Activated CD8-positive, alpha-beta memory T cell treated with anti-CD3 and anti-CD28 coated beads, Interleukin-2, amount 50 U/mL, for 24 hours (primary cell): ENCODE measurements around the gene ZNF608.

Experiments
- DNase-seq: peaks from one replicate; pipeline ENCODE4 v3.0.0-alpha.2; 2020; ENCODE audit errors: extremely low read depth

The ZNF608 gene

GRCh38 chr5:124752854-124753720 is 6.6 kb upstream of the ZNF608 start:
- no peak for DNase-seq

- DNase-seq, result no peak
Observed at GRCh38 chr5:124751031-124751430, 4.6 kb upstream of the ZNF608 start.

DNA sequence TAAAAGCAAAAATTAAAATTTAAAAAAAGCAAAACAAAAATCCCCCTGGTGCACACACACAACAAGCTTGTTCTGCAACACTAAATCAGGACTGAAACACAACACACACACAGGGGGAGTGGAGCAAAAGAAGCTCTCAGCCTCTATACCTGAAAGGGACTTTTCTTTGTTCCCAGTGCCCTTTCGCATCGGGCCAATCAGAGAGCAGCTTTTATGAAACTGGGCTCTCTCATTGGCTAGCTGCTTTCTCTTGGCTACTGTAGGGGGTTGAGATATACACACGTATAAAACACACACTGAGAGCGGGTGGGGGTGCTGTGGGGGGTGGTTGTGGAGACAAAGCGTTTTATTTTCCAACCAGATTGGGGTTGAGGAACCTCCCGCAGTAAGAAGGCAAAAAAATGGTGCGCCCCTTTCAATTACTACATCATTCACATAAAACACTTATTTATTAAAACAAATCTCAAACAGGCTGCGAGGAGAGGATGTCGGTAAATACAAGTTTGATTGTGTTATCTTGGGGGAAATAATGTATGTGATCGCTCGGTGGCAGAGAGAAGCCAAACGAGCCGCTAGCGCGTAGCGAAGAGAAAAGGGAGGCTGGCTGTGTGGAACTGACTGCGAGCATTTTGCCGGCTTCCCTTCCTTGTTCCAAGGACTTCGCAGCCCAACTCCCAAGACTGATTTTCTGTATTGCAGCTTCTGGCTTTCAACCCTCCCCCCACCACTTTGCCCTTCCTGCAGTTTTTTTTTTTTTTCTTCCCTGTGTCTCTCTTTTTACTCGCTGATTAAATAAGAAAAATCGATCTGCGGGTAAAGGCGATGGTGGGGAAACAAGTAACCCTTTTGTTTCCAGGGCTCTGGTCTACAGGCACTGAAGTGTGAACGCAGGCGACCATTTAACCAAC is 2.5 kb upstream of the ZNF608 start:
- no peak for DNase-seq

GRCh38 chr5:124747791-124748686 is 1.6 kb upstream of the ZNF608 start:
- no peak for DNase-seq

DNA sequence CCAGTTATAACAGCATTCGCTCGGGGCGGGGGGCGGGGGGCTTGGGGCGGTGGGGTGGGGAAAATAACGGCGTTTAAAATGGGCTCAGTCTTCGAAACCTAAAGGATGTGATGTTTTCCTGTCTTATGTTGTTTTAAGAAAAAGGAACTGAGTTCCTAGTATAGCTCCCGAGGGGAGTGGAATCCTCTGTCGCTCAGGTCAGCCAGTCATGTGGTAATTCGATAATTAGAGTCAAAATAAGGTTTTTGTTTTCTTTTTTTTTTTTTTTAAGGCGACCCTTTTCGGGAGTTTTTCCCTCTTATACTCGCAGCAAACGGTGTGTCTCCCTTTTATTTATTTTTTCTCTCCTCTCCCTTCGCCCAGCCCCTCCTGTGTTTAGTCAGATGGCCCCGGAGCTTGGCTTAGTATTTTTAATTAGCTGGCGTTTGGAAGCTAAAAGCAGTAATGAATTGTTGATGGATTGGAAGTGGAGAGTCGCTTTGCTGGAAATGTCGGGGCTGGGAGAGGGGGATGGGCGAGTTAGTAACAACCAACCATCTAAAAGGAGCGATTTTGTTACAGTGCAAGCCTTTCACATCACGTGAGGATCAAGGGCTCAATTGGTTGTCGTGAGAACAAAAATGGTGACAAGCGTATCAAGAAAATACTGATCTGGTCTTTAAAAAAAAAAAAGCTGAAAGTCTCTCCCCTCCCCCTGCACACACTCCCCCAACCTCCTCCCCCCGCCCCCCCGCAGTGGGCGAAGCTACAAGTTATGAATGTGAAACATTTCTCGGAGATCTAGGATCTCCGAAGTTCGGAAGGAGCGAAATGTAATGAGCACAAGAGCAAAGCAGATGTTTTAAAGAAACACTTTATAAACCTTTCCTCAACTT is 714 bp upstream of the ZNF608 start:
- DNase-seq, result no peak

DNA sequence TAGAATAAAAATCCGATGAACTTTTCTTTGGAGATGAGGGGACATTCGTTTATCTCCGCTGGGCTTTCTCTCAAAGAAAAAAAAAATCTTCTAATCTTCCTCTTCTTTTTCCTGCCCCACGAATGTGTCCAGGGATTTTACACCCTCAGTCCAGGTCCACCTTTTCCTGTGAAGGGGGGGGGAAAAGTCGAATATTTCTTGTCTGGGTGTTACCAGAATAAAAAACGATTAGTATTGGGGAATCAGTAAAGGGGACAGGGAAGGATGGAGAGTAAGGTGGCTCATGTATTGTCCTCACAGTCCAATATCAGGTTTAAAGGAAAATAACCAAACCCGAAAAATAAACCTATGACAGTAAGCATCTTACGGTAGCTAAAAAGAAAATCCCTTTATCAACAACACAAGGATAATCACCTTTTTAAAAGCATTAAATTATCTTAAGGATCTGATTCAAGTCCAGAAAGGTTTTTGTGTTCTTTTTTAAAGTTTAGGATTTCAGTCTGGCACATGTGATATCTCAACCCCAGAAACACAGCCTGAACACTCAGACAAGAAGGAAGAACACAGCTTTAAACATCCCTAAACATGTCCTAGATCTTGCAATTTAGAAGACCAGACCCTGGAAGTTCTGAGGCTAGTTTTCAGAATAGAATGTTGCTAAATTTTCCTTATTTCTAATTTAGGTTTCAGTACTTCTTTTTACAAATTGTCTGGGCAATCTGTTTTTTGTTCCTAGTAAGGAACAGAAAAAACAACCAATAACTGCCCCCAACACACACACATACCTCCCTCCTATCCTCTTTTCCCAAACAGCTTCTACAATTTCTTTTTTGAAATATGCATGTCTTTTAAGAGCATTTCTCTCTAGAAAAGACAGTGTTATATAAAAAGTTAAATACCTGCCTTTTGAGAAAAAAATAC is 1.2 kb downstream of the ZNF608 start:
- no peak for DNase-seq

- DNase-seq, result no peak
Observed at GRCh38 chr5:124744170-124744971, 2.1 kb downstream of the ZNF608 start.

GRCh38 chr5:124743602-124744169 is 2.8 kb downstream of the ZNF608 start:
- DNase-seq, result no peak

DNA sequence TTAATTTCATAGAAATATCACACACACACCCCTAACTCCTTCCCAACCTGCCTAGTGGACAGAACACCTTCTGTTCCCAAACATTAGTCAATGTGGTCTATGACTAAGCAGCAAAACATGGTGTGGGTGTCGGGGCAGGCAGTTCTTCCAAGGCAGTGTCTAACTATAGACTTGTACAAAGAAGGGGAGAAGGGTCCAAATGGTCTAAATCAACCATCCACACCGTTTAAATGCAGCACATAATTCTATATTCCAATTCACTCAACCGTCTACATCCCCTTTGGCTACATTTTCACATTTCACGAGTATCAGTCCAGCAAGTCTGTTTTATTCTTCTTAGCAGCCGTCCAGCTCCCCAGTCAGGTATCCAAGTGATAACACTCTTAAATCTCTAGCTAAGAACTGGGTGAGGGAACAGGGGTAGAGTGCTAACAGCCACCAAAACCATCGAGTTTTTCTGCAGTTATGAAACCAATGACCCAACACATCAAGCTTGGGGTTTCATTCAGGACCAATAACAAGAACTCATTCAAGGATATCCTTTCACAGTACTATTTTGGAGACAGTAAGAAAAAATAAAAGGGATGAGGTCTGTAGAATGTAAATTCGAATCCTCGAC is 3.3 kb downstream of the ZNF608 start:
- DNase-seq, result no peak

GRCh38 chr5:124742521-124742920 is 3.9 kb downstream of the ZNF608 start:
- DNase-seq, result no peak

DNA sequence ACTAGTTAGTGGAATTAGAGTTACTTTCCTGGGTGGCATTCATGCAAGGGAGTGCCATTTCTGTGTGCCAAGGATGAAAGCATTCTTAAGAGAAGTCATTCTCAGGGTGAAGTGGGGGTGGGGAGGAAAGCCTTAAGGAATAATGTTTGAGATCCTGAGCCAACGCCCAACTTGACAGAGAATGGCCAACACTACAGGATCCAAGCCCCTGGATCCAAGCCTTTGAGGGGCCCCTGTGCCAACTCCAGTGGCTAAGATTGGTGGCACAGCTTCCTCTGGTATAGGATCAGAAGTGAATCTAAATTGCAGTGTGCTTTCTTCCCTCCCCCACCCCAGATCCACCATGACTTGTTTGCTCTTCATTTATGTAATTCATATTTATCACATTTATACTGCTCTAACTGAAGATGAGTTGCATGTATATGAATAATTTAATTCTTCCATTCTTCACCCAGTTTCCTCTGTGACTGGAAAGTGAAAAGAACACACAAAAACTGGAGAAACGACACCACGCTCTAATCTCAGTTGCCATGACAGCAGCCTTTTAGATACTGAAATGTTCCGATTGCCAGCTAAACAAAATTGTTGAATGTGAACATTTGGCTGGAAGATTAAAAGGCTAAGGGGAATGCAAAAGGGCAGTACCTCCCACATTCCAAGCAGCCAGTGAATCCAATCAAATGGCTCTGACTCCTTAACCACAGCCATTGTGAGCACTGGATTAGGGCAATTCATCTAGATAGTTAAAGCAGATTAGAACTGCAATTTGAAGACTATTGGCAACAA is 4.5 kb downstream of the ZNF608 start:
- no peak for DNase-seq

- no peak for DNase-seq
Observed at GRCh38 chr5:124740991-124741583, 5.4 kb downstream of the ZNF608 start.

DNA sequence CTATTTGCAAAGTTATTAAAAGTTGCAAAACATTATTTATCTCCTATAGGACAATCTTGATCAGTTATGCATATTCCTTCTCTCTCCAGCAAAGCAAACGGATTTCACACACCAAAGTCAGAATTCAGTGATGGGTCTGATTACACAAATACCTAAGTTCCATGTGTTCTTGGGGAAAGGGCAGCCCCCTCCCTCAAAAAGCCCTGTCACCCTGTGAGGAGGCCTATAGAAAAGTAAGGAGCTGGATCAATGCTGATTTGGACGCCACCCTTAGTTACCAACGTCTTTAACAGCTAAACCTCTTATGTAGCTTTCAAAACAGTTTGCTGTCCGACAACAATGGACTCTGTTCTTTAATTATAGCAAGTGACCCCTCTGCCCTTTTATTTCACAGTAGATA is 6.4 kb downstream of the ZNF608 start:
- DNase-seq, result no peak

DNA sequence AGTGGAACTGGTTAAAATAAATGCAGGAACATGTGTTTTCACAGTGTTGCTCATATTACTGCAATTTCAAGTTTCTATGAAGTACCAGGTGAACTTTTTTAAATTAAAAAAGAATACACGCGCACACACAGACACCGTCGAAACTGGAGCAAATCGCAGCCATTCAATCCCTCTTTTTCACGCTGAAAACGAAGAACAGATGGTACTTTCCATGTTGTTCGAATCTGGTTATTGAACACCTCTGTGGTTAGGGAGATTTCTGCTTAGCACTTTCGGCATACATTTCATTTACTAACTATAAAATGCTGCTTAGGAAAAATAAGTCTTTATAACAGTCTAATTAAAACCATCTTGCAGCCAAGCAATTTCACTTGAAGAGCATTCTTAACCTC is 6.8 kb downstream of the ZNF608 start:
- DNase-seq, result no peak

DNA sequence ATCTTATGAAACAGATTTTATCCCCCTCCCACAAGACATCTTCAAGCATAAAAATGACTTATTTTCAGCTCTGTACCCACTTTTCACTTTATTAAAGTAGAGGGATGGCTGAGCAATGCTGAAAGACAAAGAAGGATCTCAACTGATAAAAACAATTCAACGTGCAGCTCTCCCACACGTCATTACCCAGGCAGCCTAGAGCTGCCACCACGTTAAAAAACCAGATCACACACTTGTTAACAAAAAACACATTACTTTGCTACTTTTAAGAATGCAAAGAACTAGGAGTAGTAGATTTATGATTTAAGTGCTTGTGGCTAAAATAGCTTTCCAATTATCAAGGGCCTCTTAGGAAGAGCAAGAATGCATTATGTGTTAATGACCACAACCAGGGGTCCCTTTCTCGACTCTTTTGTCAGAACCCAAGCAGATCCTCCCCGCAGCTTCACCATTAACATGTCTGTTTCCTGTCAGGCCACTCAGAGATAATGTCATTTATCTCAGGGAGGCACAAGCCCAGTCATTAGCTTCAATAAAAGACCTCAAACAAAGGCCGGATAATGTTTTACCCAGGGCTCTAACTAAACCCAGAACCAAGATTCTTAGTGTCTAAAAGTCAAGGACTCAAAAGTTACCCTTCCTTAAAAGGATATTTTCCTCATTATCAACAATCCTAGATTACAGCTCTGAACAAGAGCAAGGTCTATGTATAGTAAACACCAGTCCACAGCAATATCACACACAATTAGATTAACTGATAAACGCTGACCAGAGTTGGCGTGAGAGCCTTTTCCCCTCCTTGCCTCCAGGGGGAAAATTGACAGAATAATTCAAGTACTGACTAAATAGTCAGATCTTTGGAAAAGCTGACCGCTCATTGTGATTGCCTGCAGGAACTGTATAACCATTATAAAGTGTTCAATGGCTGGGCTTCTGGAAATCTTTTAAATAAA is 7.5 kb downstream of the ZNF608 start:
- DNase-seq, result no peak

DNA sequence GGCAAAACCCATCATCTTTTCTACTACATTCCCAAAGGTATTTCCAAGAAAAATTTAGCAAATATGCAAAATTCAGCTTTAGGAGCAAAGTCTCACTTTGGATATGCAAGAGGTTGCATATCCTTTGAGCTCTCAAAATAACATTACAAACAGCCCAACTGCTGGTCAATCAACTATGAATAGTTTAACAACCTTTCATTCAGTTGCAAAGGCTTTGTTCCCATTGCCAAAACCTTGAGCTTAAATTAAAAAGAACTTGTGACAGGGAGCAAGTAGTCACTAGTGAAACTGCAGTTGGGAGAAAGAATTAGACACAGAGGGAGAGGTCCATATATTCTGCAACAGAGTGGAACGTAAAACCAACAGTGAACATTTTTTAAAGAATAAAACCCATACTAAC is 8.8 kb downstream of the ZNF608 start:
- no peak for DNase-seq
